GM11168 (cell line): ENCODE results near the gene RSPH3.
"Not testable (repeated sequence)": the region's sequence is repeated elsewhere in the genome, so short reads cannot be mapped to it uniquely, and the experiment has no call there.

Experiments
- in situ Hi-C: fragments of 300-500 bp; cut with MboI; formaldehyde crosslinking; loops from one replicate; pipeline ENCODE4 v1.12.0; 2022; ENCODE audit warnings: low sequenced_read_pairs; ENCODE audit not compliant: unreplicated experiment

Gene RSPH3

DNA sequence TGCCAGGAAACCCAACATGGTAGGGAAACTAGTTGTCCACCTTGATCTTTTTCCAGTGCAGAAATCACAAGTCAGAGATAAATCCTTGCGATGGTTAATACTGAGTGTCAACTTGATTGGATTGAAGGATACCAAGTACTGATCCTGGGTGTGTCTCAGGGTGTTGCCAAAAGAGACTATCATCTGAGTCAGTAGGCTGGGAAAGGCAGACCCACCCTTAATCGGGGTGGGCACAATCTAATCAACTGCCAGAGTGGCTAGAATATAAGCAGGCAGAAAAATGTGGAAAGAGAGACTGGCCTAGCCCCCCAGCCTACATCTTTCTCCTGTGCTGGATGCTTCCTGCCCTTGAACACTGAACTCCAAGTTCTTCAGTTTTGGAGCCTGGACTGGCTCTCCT lies 10.3 kb downstream of the RSPH3 start:
- in situ Hi-C loops: loop anchor here (25.0 kb wide), 1 partner anchor 802 kb away; no protein-coding TSS in a partner anchor

DNA sequence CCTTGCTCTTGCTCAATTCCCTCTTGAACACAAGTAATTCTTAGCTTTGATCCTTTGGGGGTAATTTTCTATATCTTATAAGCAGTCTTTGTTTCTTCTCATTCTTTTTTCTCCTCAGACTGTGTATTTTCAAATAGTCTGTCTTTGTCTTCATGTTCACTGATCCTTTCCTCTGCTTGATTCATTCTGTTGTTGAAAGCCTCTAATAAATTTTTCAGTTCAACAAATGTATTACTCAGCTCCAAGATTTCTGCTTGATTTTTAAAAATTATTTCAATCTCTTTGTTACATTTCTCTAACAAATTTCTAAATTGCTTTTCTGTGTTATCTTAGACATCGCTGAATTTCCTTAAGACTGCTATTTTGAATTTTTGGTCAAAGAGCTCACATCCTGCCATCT lies 11.5 kb downstream of the RSPH3 start:
- in situ Hi-C loops: loop anchor here (25.0 kb wide), 1 partner anchor 801 kb away; no protein-coding TSS in a partner anchor

DNA sequence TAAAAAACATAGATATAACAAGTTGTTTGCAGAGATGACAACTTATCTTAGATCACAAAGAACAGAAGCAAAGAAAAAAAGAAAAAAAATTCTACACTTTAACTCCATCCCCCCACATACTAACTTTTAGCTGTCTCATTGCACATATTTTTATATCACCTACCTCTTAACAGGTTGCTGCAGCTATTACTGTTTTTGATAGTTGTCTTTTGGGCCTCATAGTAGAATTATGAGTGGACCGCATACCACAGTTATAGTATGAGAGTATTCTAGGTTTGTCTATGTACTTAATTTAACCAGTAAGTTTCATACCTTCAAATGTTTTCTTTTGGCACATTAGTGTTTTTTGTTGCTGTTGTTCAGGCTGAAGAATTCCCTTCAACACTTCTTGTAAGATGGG lies 12.3 kb downstream of the RSPH3 start:
- in situ Hi-C loops: loop anchor here (25.0 kb wide), 1 partner anchor 800 kb away; no protein-coding TSS in a partner anchor

DNA sequence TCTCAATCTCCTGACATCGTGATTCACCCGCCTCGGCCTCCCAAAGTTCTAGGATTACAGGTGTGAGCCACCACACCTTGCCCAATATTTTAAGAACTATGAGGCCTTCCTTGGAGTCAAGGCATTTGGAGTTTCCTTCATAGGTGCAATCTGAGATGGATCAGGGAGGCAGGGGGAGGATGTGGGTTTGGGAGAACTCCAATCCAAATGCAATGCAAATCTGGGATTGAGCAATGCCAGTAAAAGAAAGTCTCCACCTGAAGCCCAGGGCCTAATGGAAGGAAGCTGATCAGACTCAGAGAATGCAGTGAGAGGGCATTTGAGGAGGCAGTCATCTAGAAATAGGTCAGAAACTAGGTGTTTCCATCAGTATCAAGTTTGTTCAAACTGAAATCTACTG lies 21.2 kb downstream of the RSPH3 start:
- in situ Hi-C loops: loop anchor here (10.0 to 25.0 kb wide), 2 partner anchors 274 to 791 kb away; no protein-coding TSS in a partner anchor

DNA sequence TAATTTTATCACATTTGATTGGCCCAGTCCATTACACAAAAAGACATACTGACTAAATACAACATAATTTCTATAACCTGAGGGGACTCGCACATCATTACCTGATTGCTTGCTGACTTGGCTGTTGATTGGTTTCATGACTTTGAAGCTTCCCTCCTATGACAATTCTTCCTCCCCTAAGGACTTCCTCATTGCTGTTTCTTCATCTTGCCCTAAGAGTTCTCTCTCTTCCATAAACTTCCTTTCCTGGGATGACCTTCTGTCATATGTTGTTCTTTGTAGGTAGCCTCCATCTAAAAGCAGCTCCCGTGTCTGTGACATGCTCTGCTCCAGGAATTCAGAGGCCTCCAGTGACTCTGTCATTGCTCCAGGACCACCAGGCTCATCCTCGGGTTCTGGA lies 22.6 kb downstream of the RSPH3 start:
- in situ Hi-C loops: loop anchor here (10.0 to 25.0 kb wide), 2 partner anchors 273 to 790 kb away; no protein-coding TSS in a partner anchor

DNA sequence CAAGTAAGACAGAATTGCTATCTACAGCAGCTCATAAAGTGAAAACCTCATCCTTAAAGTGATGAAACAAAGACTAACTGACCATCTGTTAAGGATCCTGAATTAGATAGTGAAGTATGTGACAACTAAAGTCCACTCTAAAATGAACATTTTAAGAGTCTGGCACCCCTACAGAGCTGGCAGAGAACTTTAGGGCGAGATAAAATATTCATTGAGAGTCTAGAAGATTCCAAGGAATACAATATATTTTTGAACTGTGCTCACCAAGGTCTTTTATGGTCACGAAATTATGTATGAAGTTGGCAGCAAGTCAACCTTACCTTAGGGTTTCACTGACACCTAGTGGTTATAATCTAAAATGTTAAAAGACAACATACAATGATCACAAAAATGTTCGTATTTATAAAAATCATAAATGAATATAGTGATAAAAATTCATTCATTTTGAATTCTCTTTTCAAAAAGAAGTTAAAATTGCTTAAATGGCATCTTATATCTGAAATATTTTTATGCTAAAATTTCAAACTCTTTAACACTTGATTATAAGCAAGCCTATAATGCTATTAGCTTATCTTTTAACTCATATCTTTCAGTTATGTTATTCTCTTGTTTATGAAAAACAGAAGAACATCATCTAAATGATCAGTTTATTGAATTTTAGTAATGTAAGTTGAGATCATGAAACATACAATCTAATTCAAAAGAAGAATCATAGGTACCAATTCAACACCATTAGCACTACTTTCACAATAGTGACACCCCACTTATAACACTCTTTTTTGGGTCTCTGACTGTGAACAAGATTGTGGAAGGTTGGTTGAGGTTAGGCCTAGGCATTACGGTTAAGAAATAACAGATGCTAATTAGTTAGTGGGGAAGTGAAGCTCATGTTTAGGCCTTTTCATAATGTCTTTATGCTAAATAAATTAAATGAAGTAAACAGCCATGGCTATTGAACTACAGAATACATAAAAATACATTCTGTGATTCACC lies 27.5 kb downstream of the RSPH3 start:
- in situ Hi-C loops: loop anchor here (10.0 kb wide), 1 partner anchor 268 kb away; no protein-coding TSS in a partner anchor

DNA sequence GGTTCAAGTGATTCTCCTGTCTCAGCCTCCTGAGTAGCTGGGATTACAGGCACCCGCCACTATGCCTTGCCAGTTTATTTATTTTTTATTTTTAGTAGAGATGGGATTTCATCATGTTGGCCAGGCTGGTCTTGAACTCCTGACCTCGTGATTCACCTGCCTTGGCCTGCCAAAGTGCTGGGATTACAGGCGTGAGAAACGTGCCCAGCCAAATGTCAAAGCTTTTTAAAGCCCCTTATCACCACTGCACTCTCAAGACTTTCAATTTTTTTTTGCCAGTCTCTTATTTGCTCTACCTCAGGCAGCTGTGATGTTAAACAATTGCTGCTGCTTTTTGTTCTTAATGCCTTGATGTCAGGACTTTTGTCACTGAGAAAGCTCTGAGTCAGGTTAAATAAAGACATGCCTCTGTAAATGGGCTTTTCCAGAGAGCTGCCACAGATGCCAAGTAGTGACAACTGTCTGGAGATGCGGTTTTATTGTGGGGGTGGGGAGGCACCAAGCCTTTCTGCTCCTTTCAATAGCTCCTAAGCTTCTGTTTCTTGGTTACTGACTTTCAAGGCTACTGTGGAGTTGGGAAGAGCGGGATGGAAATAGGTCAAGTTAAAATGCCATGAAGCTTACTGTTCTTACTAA lies 29.2 kb downstream of the RSPH3 start:
- in situ Hi-C loops: loop anchor here (10.0 kb wide), 1 partner anchor 266 kb away; no protein-coding TSS in a partner anchor

DNA sequence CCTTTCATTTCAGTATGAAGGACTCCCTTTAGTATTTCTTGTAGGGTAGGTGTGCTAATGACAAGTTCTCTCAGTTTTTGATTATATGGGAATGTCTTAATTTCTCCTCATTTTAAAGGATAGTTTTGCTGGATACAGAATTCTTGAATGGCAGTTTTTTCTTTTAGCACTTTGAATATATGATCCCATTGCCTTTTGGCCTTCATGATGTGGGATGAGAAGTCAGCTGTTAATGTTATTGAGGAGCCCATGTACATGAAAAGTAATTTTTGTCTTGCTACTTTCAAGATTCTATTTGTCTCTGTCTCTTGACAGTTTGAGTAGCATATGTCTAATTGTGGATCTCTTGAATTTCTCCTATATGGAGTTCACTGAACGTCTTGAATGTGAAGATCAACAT lies 30.9 kb downstream of the RSPH3 start:
- in situ Hi-C loops: loop anchor here (10.0 kb wide), 2 partner anchors 174 to 244 kb away; no protein-coding TSS in a partner anchor

DNA sequence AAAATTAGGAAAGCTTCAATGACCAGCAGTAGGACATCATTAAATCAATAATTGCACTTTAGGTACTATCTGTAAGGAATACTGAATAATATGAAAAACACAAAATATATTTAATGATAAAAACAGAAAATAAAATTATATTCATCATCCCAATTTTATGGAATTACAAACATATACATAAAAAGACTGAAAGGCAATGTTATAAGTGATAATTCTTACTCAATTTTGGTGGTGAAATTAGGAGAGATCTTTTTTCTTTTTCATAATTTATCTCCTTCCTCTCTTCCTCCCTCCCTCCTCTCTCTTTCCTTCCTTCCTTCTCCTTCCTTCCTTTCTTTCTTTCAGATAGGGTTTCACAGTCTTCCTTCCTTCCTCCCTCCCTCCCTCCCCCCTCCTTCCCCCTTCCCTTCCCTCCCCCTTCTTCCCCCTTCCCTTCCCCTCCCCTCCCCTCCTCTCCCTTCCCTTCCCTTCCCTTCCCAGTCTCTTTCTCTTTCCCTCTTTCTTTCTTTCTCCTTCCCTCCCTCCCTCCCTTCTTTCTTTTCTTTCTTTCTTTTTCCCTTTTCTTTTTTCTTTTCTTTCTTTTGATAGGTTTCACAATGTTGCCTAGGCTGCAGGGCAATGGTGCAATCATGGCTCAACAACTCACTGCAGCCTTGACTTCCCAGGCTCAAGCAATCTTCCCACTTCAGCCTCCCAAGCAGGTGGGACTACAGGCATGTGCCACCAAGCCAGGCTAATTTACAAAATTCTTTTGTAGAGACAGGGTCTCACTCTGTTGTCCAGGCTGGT lies 36.8 kb downstream of the RSPH3 start:
- in situ Hi-C loops: loop anchor here (10.0 kb wide), 2 partner anchors 168 to 238 kb away; no protein-coding TSS in a partner anchor

DNA sequence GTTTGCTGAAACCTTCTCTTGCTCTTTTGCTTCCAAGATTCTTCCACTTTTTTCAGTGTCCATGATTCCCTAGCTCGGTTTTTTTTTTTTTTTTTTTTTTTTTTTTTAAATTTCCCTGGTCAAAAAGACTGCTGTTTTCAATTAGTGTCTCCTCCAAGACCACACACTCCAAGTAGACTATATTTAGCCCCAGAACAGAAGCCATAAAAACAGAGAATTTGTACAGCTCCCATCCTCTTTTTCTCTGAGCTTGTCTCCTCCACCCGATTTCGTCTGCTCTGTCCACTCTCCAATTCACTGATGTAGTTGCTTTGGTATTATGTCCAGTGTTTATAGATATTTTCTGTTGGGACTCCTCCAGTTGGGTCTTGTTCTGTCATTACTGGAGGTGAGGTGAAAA lies 37.6 kb downstream of the RSPH3 start:
- in situ Hi-C loops: loop anchor here (10.0 kb wide), 2 partner anchors 168 to 238 kb away; no protein-coding TSS in a partner anchor

DNA sequence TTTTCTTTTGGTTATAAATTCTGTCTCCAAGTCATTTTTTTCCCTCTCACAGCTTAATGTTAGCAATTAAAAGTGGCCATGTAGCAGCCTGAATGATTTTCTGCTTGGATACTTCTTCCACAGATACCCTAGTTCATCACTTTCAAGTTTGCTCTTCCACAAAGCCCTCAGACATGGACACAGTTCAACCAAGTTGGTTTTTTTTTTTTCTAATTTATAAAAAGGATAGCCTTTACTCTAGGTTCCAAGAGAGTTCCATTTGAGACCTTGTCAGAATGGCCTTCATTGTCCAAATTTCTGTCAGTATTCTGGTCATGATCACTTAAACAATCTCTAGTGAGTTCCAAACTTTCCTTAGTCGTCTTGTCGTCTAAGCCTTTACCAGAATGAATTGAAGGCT lies 40.0 kb downstream of the RSPH3 start:
- in situ Hi-C loops: loop anchor here (10.0 kb wide), 2 partner anchors 165 to 235 kb away; no protein-coding TSS in a partner anchor

DNA sequence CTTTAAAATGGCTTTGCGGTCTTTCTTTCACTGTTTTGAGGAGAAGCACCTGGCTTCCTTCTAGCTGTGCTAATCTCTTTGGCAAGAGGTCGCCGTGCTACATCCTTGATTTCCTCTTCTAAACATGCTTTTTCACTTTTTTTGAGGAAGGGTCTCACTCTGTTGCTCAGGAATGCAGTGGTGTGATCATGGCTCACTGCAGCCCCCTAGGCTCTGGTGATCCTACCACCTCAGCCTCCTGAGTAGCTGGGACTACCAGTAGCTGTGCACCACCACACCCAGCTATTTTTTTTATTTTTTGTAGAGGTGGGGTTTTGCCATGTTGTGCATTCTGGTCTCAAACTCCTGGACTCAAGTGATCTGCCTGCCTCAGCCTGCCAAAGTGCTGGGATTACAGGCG lies 40.5 kb downstream of the RSPH3 start:
- in situ Hi-C loops: no loop called here

DNA sequence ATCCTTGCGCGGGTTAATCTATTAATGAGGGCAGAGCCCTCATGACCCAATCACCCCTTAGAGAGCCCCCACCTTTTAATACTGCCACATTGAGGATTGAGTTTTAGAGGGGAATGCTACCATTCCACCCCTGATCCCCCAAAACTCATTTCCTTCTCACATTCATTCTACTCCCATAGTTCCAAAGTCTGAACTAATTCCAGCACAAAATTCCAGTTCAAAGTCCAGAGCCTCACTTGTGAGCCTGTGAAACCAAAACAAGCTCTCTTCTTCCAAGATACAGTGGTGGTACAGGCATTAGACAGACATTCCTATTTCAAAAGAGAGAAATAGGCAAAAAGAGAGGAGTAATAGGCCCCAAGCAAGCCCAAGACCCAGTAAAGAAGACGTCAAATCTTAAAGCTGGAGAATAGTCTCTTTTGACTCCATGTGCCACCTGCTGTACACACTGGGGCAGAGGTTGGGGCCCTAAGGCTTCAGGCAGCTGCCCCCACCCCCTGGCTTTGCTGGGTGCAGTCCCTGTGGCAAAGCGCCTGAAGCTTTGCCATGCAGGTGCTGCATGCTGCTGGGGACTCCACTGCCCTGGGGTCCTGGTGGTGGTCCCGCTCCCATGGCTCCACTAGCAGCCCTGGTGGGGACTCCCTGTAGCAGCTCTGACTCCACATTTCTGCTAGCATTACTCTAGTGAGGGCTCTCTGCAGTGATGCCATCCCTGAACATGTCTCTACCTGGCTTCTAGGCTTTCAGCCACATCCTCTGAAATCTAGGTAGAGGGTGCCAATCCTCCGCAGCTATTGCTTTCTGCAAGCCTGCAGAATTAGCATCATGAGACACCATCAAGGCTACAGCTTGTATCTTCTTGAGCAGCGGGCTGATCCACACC lies 41.3 kb downstream of the RSPH3 start:
- in situ Hi-C loops: no loop called here

DNA sequence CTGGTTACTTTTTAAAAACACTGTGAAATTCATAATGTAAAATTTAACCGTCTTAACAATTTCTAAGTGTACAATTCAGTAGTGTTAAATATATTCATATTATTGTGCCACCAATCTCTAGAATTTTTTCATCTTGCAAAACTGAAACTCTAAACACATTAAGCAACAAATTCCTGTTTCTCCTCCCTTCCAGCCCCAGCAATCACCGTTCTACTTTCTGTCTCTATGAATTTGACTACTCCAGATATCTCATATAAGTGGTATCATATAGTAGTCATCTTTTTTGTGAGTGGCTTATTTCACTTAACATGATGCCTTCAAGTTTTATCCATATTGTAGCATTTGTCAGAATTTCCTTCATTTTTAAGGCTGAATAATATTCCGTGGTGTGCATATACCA lies 44.7 kb downstream of the RSPH3 start:
- in situ Hi-C loops: no loop called here

DNA sequence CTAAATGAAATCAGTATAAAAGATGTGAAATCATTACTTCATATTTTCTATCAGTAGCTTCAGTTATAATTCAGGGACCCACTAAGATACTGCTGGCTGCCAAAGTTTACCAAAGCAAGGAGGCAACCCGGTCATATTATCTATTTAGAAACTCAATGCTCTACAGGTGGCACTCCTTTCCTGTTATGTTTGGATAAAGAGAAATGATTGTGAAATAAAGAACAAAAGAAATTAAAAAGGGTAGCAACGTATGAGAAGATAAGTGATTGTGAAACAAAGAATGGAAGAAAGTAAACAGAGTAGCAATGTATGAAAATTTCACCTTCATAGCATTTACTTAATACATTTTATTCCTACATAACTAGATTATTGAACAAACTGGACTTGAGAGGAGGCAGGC lies 45.2 kb downstream of the RSPH3 start:
- in situ Hi-C loops: no loop called here

DNA sequence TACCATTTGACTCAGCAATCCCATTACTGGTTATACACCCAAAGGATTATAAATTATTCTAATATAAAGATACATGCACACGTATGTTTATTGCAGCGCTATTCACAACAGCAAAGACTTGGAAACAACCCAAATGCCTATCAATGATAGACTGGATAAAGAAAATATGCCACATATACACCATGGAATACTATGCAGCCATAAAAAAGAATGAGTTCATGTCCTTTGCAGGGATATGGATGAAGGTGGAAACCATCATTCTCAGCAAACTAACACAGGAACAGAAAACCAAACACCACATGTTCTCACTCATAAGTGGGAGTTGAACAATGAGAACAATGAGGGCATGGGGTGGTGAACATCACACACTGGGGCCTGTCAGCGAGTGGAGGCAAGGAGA lies 48.0 kb downstream of the RSPH3 start:
- in situ Hi-C loops: not testable (repeated sequence)

DNA sequence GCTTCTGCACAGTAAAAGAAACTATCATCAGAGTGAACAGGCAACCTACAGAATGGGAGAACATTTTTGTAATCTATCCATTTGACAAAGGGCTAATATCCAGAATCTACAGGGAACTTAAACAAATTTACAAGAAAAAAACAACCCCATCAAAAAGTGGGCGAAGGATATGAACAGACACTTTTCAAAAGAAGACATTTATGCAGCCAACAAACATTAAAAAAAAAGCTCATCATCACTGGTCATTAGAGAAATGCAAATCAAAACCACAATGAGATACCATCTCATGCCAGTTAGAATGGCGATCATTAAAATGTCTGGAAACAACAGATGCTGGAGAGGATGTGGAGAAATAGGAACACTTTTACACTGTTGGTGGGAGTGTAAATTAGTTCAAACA lies 48.4 kb downstream of the RSPH3 start:
- in situ Hi-C loops: not testable (repeated sequence)

DNA sequence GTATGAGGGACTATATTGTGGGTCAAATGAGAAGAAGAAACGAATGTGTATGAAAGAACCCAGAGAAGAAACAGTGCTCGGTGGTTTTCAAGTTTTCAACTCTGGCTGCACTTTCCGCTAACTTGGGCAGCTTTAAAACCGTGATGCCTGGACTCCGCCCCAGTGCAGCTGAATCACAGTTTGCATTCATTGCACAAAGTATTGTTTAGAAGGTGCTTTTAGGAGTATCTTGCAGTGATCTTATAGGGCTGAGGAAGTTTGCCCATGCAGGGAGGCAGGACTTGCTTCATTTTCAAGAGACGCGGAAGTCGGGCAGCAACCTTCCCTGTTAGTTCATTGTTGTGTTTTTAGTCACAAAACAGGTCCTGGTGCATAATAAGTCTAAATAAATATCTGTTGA lies 52.7 kb downstream of the RSPH3 start:
- in situ Hi-C loops: no loop called here
